A673 (cell line): ENCODE data around the gene BBS9.

ENCODE experiments used
- EZH2 ChIP-seq: fragments of 200-600 bp; sonication (generic); IDR thresholded peaks from 2 replicates; pipeline ENCODE4 v1.6.1; 2017; ENCODE audit warnings: borderline replicate concordance, low read depth, mild to moderate bottlenecking, mixed read lengths, antibody characterized with exemption, low read length; ENCODE audit not compliant: poor library complexity, severe bottlenecking
- TF ChIP-seq, protein P1 (sequence below): fragments of 300-800, 200-600 bp; sonication (generic); conservative IDR thresholded peaks from 2 replicates; pipeline ENCODE4 v1.5.1; 2017; ENCODE audit warnings: low read depth, mild to moderate bottlenecking, antibody characterized with exemption, low read length, moderate library complexity, mixed read lengths

DNA sequence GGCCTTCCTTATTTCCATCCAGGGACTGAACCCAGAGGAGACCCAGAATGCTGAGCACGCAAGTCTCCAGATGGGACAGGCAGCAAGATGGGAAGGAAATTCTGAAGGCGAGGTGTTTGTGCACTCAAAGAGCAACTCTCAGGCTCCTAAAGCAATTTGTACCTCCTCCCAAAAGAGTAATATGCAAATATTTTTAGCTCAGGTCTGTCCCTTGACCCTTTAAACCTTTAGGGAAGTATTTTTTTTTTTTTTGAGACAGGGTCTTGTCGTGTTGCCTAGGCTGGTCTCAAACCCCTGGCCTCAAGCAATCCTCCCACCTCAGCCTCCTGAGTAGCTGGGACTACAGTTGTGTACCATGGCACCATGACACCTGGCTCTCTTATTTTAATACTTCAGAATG, 28.6 kb upstream of the BBS9 start:
- TF ChIP-seq, protein P1, sequence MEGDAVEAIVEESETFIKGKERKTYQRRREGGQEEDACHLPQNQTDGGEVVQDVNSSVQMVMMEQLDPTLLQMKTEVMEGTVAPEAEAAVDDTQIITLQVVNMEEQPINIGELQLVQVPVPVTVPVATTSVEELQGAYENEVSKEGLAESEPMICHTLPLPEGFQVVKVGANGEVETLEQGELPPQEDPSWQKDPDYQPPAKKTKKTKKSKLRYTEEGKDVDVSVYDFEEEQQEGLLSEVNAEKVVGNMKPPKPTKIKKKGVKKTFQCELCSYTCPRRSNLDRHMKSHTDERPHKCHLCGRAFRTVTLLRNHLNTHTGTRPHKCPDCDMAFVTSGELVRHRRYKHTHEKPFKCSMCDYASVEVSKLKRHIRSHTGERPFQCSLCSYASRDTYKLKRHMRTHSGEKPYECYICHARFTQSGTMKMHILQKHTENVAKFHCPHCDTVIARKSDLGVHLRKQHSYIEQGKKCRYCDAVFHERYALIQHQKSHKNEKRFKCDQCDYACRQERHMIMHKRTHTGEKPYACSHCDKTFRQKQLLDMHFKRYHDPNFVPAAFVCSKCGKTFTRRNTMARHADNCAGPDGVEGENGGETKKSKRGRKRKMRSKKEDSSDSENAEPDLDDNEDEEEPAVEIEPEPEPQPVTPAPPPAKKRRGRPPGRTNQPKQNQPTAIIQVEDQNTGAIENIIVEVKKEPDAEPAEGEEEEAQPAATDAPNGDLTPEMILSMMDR, result no peak
- TF ChIP-seq EZH2, result no peak
